GM12878 (cell line): ENCODE results near the gene B3GALT6. TPM values are rescaled to one million over a fixed set of nuclear protein-coding genes. Genes with fewer than 3 reads are reported as not detected.

Experiments used
- ATAC-seq: fragments of 200-7000 bp; cut with Tn5 transposase; 3 replicates; pipeline ENCODE4 v1.9.1; 2020; ENCODE audit warnings: mild to moderate bottlenecking, moderate library complexity
- BruUV-seq: library from RNA; stranded (reverse); fragments of 400-500 nt; replicated peaks from 2 replicates; lab custom pipeline; 2021; lab: Mats Ljungman, UMichigan
- CTCF ChIA-PET: fragments of 300-600 bp; sonication (Branson Sonifier 250); formaldehyde crosslinking; extraction: SDS; loops from one replicate; lab custom pipeline; 2021; ENCODE audit warnings: inconsistent platforms; lab: Yijun Ruan, JAX
- POLR2A ChIA-PET: fragments of 350-600 bp; formaldehyde crosslinking; extraction: SDS; loops from one replicate; lab custom pipeline; 2021; ENCODE audit warnings: inconsistent platforms; lab: Charles Lee
- RAD21 ChIA-PET: fragments of 300-600 bp; sonication (Branson Sonifier 250); formaldehyde crosslinking; loops from one replicate; lab custom pipeline; 2023; ENCODE audit warnings: antibody characterized with exemption; ENCODE audit not compliant: unreplicated experiment; lab: Charles Lee
- SMC1A ChIA-PET: fragments of 300-600 bp; sonication (Branson Sonifier 250); formaldehyde crosslinking; loops from one replicate; lab custom pipeline; 2023; ENCODE audit not compliant: unreplicated experiment, uncharacterized antibody; lab: Charles Lee
- DNase-seq: peaks from one replicate; pipeline ENCODE4 v3.0.0-alpha.2; 2011; ENCODE audit warnings: low read depth, low spot score
- FAIRE-seq: peaks from 3 replicates; lab custom pipeline; 2011; peaks lifted over from hg19 to GRCh38; lab: Jason Lieb, UNC
- H2AFZ ChIP-seq: 2 replicates; pipeline ENCODE4 v1.6.0; 2011; ENCODE audit warnings: low read depth, low read length, control low read depth; ENCODE audit not compliant: control insufficient read depth
- H3K27ac ChIP-seq: 2 replicates; pipeline ENCODE4 v1.5.1; 2011; ENCODE audit warnings: control low read depth; ENCODE audit not compliant: control insufficient read depth, insufficient read depth
- H3K27me3 ChIP-seq, 2 experiments: replicated peaks in 1 of 2; 2 replicates each; pipeline versions ENCODE4 v1.6.0 to v1.6.1; 2011; ENCODE audit warnings: low read length in 1 of 2; ENCODE audit not compliant: control insufficient read depth in 2 of 2, insufficient read depth in 2 of 2
- H3K36me3 ChIP-seq, 2 experiments: 2 replicates each; pipeline ENCODE4 v1.5.1; 2011; ENCODE audit warnings: low read length in 1 of 2; ENCODE audit not compliant: control insufficient read depth in 2 of 2, insufficient read depth in 2 of 2
- H3K4me1 ChIP-seq: 2 replicates; pipeline ENCODE4 v1.6.1; 2011; ENCODE audit warnings: mild to moderate bottlenecking, low read length, moderate library complexity, mixed read lengths; ENCODE audit not compliant: control insufficient read depth, insufficient read depth
- H3K4me2 ChIP-seq: 2 replicates; pipeline ENCODE4 v1.6.0; 2011; ENCODE audit warnings: control low read depth; ENCODE audit not compliant: control insufficient read depth, insufficient read depth
- H3K4me3 ChIP-seq: fragments of 200-600 bp; sonication (generic); 2 replicates; pipeline ENCODE4 v1.5.1; 2016
- H3K79me2 ChIP-seq: 2 replicates; pipeline ENCODE4 v1.6.0; 2011; ENCODE audit warnings: low read length; ENCODE audit not compliant: control insufficient read depth, insufficient read depth
- H3K9ac ChIP-seq: 2 replicates; pipeline ENCODE4 v1.8.0; 2011; ENCODE audit warnings: low read length, control low read depth, mixed read lengths; ENCODE audit not compliant: control insufficient read depth, insufficient read depth
- H3K9me3 ChIP-seq: replicated peaks from 3 replicates; pipeline ENCODE4 v1.5.1; 2011; ENCODE audit warnings: mild to moderate bottlenecking, low read length; ENCODE audit not compliant: control insufficient read depth, insufficient read depth
- H4K20me1 ChIP-seq: 2 replicates; pipeline ENCODE4 v1.6.0; 2011; ENCODE audit not compliant: control insufficient read depth, insufficient read depth
- ATF7 ChIP-seq: fragments of 450-650 bp; IDR thresholded peaks from 2 replicates; pipeline ENCODE4 v1.6.1; 2016; ENCODE audit warnings: low read depth, mild to moderate bottlenecking
- ETV6 ChIP-seq, 2 experiments: fragments of 450-650 bp in 1 of 2; IDR thresholded peaks in 1 of 2; conservative IDR thresholded peaks in 1 of 2; 2 replicates each; pipeline ENCODE4 v1.6.1; 2014; ENCODE audit warnings: antibody characterized with exemption in 1 of 2, borderline replicate concordance in 1 of 2, low read depth in 1 of 2, mild to moderate bottlenecking in 1 of 2, moderate library complexity in 1 of 2
- SPI1 ChIP-seq: IDR thresholded peaks from 2 replicates; pipeline ENCODE4 v1.6.1; 2011; ENCODE audit warnings: low read depth, mild to moderate bottlenecking, low read length, moderate library complexity, borderline replicate concordance; ENCODE audit not compliant: insufficient read depth
- ZBTB33 ChIP-seq: fragments of 450-650 bp; IDR thresholded peaks from 2 replicates; pipeline ENCODE4 v1.6.1; 2017; ENCODE audit warnings: mild to moderate bottlenecking
- WGBS: methylation state at CpG from one replicate; pipeline ENCODE4 v1.1.6; 2016; ENCODE audit warnings: low lambda C conversion rate; ENCODE audit not compliant: insufficient replicate concordance, insufficient coverage; ENCODE audit errors: missing lambda C conversion rate; 5-methylcytosine and 5-hydroxymethylcytosine counted together
- in situ Hi-C: fragments of 300-500 bp; cut with MboI; formaldehyde crosslinking; loops from 9 replicates; pipeline ENCODE4 v1.14.3; 2018; ENCODE audit warnings: mixed read lengths
- intact Hi-C: fragments of 100-400 bp; cut with micrococcal nuclease; formaldehyde crosslinking; loops from one replicate; pipeline ENCODE4 v1.14.2; 2022; ENCODE audit not compliant: unreplicated experiment
- polyA plus RNA-seq, 11 experiments: library from polyadenylated mRNA; depleted of rRNA in 4 of 11; unstranded in 6 of 11; stranded (reverse) in 5 of 11; fragments of >200 nt; fragmentation: Nextera tagmentation in 4 of 11; fragmentation: Illumina TruSeq in 1 of 11; extraction: Ambion mirVana in 4 of 11; extraction: Trizol in 1 of 11; gene quantifications; 1 replicate in 1 of 11; 2 replicates in 10 of 11; pipeline versions ENCODE4 v1.2.1 to v1.2.3, GENCODE V29; 2011 to 2016; ENCODE audit warnings: inconsistent platforms in 2 of 11, missing spikeins in 2 of 11, low read depth in 1 of 11
- total RNA-seq, 4 experiments: library from RNA; depleted of rRNA in 3 of 4; stranded (reverse); fragments of >200 nt in 3 of 4; fragmentation: Illumina TruSeq in 1 of 4; extraction: Trizol in 1 of 4; gene quantifications; 2 replicates each; pipeline versions ENCODE4 v1.2.1 to v1.2.3, GENCODE V29; 2013 to 2021

B3GALT6 gene
- total and polyA plus RNA-seq, 10 of the 15 experiments (the other 5 are each of a cell fraction or from before 2014, with no cell fraction given) = 0.53 to 20.8 (median 4.5) TPM

DNA sequence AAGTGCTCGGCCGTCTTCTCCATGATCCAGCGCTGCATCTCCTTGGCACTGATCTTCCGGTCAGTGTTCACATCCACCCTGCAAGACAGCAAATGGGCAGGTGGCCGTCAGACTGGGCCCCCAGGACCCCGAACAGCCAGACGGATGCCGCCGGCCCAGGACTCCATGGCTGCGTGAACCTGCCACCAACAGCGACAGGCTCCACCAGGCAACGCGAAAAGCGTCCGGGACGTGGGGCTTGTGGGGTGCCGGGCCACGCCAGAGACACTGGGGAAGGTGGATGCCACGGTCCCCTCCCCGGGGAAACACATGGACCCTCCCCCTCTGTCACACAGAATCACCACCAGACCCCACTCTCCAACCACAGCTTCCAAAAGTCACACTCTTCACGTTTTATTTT lies 8.1 kb upstream of the B3GALT6 start:
- peaks cover 8 to 51% of the 10 kb centered on the region in 2 experiments; a peak in 3 of 4 replicates for H3K36me3 ChIP-seq

More for the DNA sequence above, 8.1 kb upstream of the B3GALT6 start:
- 98% methylated on average over 18 of the region's 21 CpGs for WGBS
- POLR2A ChIA-PET = no interaction called here
- H3K27ac ChIP-seq = no peak overlapping the region
- no TSS peak for BruUV-seq
- no peaks in the 10 kb centered on the region for H3K4me1 ChIP-seq
- CTCF ChIA-PET = no interaction called here
- SMC1A ChIA-PET = no interaction called here
- no peak overlapping the region for H3K9ac ChIP-seq
- peaks cover 13% of the 10 kb centered on the region for H3K79me2 ChIP-seq
- no peaks in the 10 kb centered on the region for H4K20me1 ChIP-seq
- H2AFZ ChIP-seq = no peak overlapping the region
- RAD21 ChIA-PET = no interaction called here
- FAIRE-seq (no peak), DNase-seq (no peak), ATAC-seq (no peak)
- in situ Hi-C loops (no loop called here), intact Hi-C loops (no loop called here)
- no peak for TF ChIP-seq ETV6 (conservative IDR thresholded peaks at IDR 0.05 in 1 of 2, IDR thresholded peaks at IDR 0.05 in 1 of 2; ENCODE audit: borderline replicate concordance in 1 of 2, low read depth in 1 of 2)
- no peak for TF ChIP-seq SPI1
- no peak for TF ChIP-seq ATF7
- no peak for TF ChIP-seq ZBTB33
- no peaks in the 10 kb centered on the region for H3K9me3 ChIP-seq
- no peak overlapping the region for H3K4me3 ChIP-seq
- no peaks in the 10 kb centered on the region for H3K27me3 ChIP-seq
- H3K4me2 ChIP-seq = no peak overlapping the region
